AG04450 (cell line): Measurements from ENCODE around the gene UTS2. TPM values are rescaled to one million over a fixed set of nuclear protein-coding genes. Genes with fewer than 3 reads are reported as not detected.

Source experiments
- CTCF ChIA-PET: fragments of 300-600, 350-600 bp; formaldehyde crosslinking; extraction: SDS; loops from one replicate; lab custom pipeline; 2022; ENCODE audit warnings: antibody characterized with exemption, inconsistent platforms; lab: Charles Lee
- POLR2A ChIA-PET: fragments of 350-600 bp; formaldehyde crosslinking; extraction: SDS; loops from one replicate; lab custom pipeline; 2021; ENCODE audit warnings: antibody characterized with exemption, inconsistent platforms; lab: Yijun Ruan, JAX
- DNase-seq: peaks from one replicate; pipeline ENCODE4 v3.0.0-alpha.2; 2011; ENCODE audit warnings: low read depth, low spot score
- H3K27ac ChIP-seq: one replicate; pipeline ENCODE4 v1.5.1; 2012; ENCODE audit warnings: low read depth, low read length, control low read depth
- H3K27me3 ChIP-seq: one replicate; pipeline ENCODE4 v1.6.0; 2012; ENCODE audit warnings: low read length; ENCODE audit not compliant: control insufficient read depth, insufficient read depth
- H3K4me3 ChIP-seq: 2 replicates; pipeline ENCODE4 v1.5.1; 2011; ENCODE audit warnings: mild to moderate bottlenecking, low read depth, low read length, control low read depth
- H3K9me3 ChIP-seq: 2 replicates; pipeline ENCODE4 v1.5.1; 2012; ENCODE audit warnings: low read length; ENCODE audit not compliant: control insufficient read depth, insufficient read depth
- polyA plus RNA-seq: library from polyadenylated mRNA; depleted of rRNA; stranded (reverse); fragments of >200 nt; gene quantifications from 2 replicates; pipeline ENCODE4 v1.2.3, GENCODE V29; 2011
- TF ChIP-seq, protein P1 (sequence below): IDR thresholded peaks from 2 replicates; pipeline ENCODE4 v1.5.1; 2011; ENCODE audit warnings: low read depth, low read length, control low read depth, inconsistent platforms

Gene UTS2
- polyA plus RNA-seq, 1 experiment, result 0.06 TPM

DNA sequence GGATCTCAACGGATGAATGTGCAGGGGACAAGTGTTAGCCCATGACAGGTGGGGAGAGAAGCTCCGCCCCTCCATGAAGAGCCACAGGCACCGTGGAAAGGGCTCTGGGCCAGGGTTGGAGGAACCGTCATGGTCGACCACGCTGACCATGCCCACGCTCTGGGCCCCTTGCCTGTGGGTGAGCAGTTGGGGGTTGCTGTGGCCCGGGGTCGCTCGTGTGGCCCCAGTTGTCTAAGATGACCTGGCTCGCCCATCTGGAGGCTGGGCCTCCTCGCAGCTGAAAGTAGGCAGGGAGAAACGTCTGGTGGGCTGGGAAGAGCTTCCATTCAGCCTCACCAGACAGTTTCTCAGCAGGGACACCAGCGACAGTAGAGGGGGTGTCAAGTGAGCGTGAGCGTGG, 13.1 kb upstream of the UTS2 start:
- ChIA-PET CTCF (no interaction called here), POLR2A (no interaction called here)
- DNase-seq, result no peak

DNA sequence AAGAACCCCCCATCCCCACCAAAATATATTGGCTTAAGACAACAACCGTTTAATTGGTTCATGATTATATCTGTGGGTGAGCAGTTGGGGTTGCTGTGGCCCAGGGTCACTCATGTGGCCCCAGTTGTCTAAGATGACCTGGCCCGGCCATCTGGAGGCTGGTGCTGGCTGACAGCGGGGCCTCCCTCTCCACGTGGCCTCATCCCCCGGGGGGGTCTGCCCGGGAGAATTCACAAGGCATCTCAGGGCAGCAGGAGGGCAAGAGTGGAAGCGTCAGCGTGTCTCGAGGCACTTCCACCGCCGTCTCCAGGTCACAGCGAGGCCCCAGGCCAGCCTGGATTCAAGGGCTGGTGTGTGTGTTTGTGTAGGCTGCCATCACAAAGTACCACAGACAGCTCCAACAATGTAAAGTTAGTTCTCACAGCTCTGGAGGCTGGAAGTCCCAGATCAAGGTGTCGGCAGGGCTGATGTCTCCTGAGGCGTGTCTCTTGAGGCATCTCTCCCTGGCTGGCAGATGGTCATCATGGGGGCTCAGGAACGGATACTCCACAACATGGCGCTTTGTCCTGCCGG, 11.0 kb upstream of the UTS2 start:
- Histone ChIP-seq H3K27ac (no peak overlapping the region), H3K4me3 (no peak overlapping the region), H3K9me3 (peaks cover 3% of the 10 kb centered on the region; the same call in 1 of the 2 replicates), H3K27me3 (peaks cover 5% of the 10 kb centered on the region)
- TF ChIP-seq, protein P1, sequence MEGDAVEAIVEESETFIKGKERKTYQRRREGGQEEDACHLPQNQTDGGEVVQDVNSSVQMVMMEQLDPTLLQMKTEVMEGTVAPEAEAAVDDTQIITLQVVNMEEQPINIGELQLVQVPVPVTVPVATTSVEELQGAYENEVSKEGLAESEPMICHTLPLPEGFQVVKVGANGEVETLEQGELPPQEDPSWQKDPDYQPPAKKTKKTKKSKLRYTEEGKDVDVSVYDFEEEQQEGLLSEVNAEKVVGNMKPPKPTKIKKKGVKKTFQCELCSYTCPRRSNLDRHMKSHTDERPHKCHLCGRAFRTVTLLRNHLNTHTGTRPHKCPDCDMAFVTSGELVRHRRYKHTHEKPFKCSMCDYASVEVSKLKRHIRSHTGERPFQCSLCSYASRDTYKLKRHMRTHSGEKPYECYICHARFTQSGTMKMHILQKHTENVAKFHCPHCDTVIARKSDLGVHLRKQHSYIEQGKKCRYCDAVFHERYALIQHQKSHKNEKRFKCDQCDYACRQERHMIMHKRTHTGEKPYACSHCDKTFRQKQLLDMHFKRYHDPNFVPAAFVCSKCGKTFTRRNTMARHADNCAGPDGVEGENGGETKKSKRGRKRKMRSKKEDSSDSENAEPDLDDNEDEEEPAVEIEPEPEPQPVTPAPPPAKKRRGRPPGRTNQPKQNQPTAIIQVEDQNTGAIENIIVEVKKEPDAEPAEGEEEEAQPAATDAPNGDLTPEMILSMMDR, result no peak
- ChIA-PET POLR2A (no interaction called here), CTCF (no interaction called here)
- no peak for DNase-seq

More for the DNA sequence above, 13.1 kb upstream of the UTS2 start:
- Histone ChIP-seq H3K27ac (no peak overlapping the region), H3K27me3 (peaks cover 7% of the 10 kb centered on the region), H3K4me3 (no peak overlapping the region), H3K9me3 (peaks cover 3% of the 10 kb centered on the region; the same call in 1 of the 2 replicates)
- TF ChIP-seq, protein P1, result no peak

GRCh38 chr1:7862211-7863060, 9.6 kb upstream of the UTS2 start:
- no peak for DNase-seq
- H3K9me3 ChIP-seq, result peaks cover 3% of the 10 kb centered on the region; the same call in 1 of the 2 replicates
- CTCF ChIA-PET, result no interaction called here
- POLR2A ChIA-PET, result no interaction called here
- TF ChIP-seq, protein P1, result no peak
- no peak overlapping the region for H3K4me3 ChIP-seq
- peaks cover 3% of the 10 kb centered on the region for H3K27me3 ChIP-seq
- no peak overlapping the region for H3K27ac ChIP-seq

GRCh38 chr1:7861452-7861851, 8.6 kb upstream of the UTS2 start:
- DNase-seq, result no peak
- ChIA-PET CTCF (no interaction called here), POLR2A (no interaction called here)
- Histone ChIP-seq H3K9me3 (peaks cover 3% of the 10 kb centered on the region; the same call in 1 of the 2 replicates), H3K27ac (no peak overlapping the region), H3K4me3 (no peak overlapping the region), H3K27me3 (peaks cover 3% of the 10 kb centered on the region)
- TF ChIP-seq, protein P1, result no peak

DNA sequence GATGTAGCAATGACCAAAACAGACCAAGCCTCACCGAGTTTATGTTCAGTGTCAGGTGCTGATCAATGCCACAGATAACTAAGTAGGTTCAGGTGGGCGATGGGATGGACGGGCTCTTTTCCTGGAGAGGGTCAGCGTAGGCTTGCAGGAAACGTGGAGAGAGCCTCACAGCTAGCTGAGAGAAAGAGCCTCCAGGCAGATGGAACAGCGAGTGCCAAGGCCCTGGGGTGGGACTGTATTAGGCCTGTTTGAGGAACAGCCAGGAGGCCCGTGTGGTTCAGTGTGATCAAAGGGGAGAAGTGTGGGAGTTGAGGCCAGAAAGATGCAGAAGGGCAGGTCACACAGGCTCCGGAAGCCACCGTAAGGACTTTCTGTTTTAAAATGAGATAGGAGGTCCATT, 7.3 kb upstream of the UTS2 start:
- H3K27me3 ChIP-seq, result peaks cover 3% of the 10 kb centered on the region
- H3K9me3 ChIP-seq, result peaks cover 3% of the 10 kb centered on the region; the same call in 1 of the 2 replicates
- ChIA-PET POLR2A (no interaction called here), CTCF (no interaction called here)
- H3K27ac ChIP-seq, result no peak overlapping the region
- TF ChIP-seq, protein P1, result no peak
- DNase-seq, result no peak
- no peak overlapping the region for H3K4me3 ChIP-seq
